ENCODE data around the gene ASB5. TPM values are rescaled to one million over a fixed set of nuclear protein-coding genes. Genes with fewer than 3 reads are reported as not detected.

The ASB5 gene
- total RNA-seq, 2 donors from 2014 or later: 2.8 to 14.6 TPM

- Mint-ChIP-seq H3K27ac (no peak overlapping the region), H3K4me3 (no peak overlapping the region), H3K27me3 (ENCODE audit: insufficient read depth) (no peaks in the 10 kb centered on the region), H3K4me1 (peaks cover 12% of the 10 kb centered on the region), H3K36me3 (ENCODE audit: low read depth) (no peaks in the 10 kb centered on the region), H3K9me3 (no peaks in the 10 kb centered on the region)
- TF ChIP-seq CTCF (conservative IDR thresholded peaks at IDR 0.05): no peak
- H3K9me3 ChIP-seq (ENCODE audit: control insufficient read depth, low read length): no peaks in the 10 kb centered on the region
- H3K36me3 ChIP-seq (ENCODE audit: control insufficient read depth, insufficient read depth, low read length): no peaks in the 10 kb centered on the region
- DNase-seq: no peak
- 62 to 80% methylated on average over 3 of the region's 3 CpGs for WGBS, 2 experiments (ENCODE audit: insufficient coverage in 1 of 2, insufficient read length in 1 of 2)
- no peaks in the 10 kb centered on the region for H3K4me1 ChIP-seq (ENCODE audit: control insufficient read depth, insufficient read depth, low read length)
- no peak overlapping the region for H3K9ac ChIP-seq (ENCODE audit: extremely low read depth, low read length, poor library complexity, severe bottlenecking)
- no peak overlapping the region for H3K27ac ChIP-seq (ENCODE audit: low read depth, low read length)
- H3K4me3 ChIP-seq (ENCODE audit: low read length): no peak overlapping the region
- no peaks in the 10 kb centered on the region for H3K27me3 ChIP-seq (ENCODE audit: control insufficient read depth, insufficient read depth, low read length, poor library complexity, severe bottlenecking)
Observed at GRCh38 chr4:176193938-176194337, 75.1 kb downstream of the ASB5 start.

GRCh38 chr4:176193126-176193525, 75.9 kb downstream of the ASB5 start:
- H3K27ac Mint-ChIP-seq: no peak overlapping the region
- H3K4me3 Mint-ChIP-seq: no peak overlapping the region
- Histone ChIP-seq H3K36me3 (ENCODE audit: control insufficient read depth, insufficient read depth, low read length) (no peaks in the 10 kb centered on the region), H3K27me3 (ENCODE audit: control insufficient read depth, insufficient read depth, low read length, poor library complexity, severe bottlenecking) (no peaks in the 10 kb centered on the region), H3K4me3 (ENCODE audit: low read length) (no peak overlapping the region), H3K9me3 (ENCODE audit: control insufficient read depth, low read length) (no peaks in the 10 kb centered on the region), H3K9ac (ENCODE audit: extremely low read depth, low read length, poor library complexity, severe bottlenecking) (no peak overlapping the region), H3K27ac (ENCODE audit: low read depth, low read length) (no peak overlapping the region), H3K4me1 (ENCODE audit: control insufficient read depth, insufficient read depth, low read length) (no peaks in the 10 kb centered on the region)
- 52 to 64% methylated on average over 2 to 3 of the region's 4 CpGs for WGBS, 2 experiments (ENCODE audit: insufficient coverage in 1 of 2, insufficient read length in 1 of 2)
- H3K9me3 Mint-ChIP-seq: no peaks in the 10 kb centered on the region
- no peak for TF ChIP-seq CTCF (conservative IDR thresholded peaks at IDR 0.05)
- peaks cover 12% of the 10 kb centered on the region for H3K4me1 Mint-ChIP-seq
- no peaks in the 10 kb centered on the region for H3K36me3 Mint-ChIP-seq (ENCODE audit: low read depth)
- no peaks in the 10 kb centered on the region for H3K27me3 Mint-ChIP-seq (ENCODE audit: insufficient read depth)
- DNase-seq: no peak

GRCh38 chr4:176191974-176192373, 77.0 kb downstream of the ASB5 start:
- Mint-ChIP-seq H3K27ac (no peak overlapping the region), H3K9me3 (no peaks in the 10 kb centered on the region), H3K4me3 (no peak overlapping the region), H3K36me3 (ENCODE audit: low read depth) (no peaks in the 10 kb centered on the region), H3K27me3 (ENCODE audit: insufficient read depth) (no peaks in the 10 kb centered on the region), H3K4me1 (peaks cover 12% of the 10 kb centered on the region)
- Histone ChIP-seq H3K27me3 (ENCODE audit: control insufficient read depth, insufficient read depth, low read length, poor library complexity, severe bottlenecking) (no peaks in the 10 kb centered on the region), H3K36me3 (ENCODE audit: control insufficient read depth, insufficient read depth, low read length) (no peaks in the 10 kb centered on the region), H3K9ac (ENCODE audit: extremely low read depth, low read length, poor library complexity, severe bottlenecking) (no peak overlapping the region), H3K9me3 (ENCODE audit: control insufficient read depth, low read length) (no peaks in the 10 kb centered on the region), H3K4me1 (ENCODE audit: control insufficient read depth, insufficient read depth, low read length) (no peaks in the 10 kb centered on the region), H3K4me3 (ENCODE audit: low read length) (no peak overlapping the region), H3K27ac (ENCODE audit: low read depth, low read length) (no peak overlapping the region)
- peak; percentile 28 for TF ChIP-seq CTCF (conservative IDR thresholded peaks at IDR 0.05)
- DNase-seq: no peak
- WGBS, 2 experiments (ENCODE audit: insufficient coverage in 1 of 2, insufficient read length in 1 of 2): 93% methylated on average over 1 of the region's 1 CpG; no CpG with 5 or more reads in 1 of the 2 experiments

All from endodermal cell (in vitro differentiated cells).